Stimulated activated CD4-positive, alpha-beta T cell treated with anti-CD3 and anti-CD28 coated beads, Interleukin-4, amount 100 ng/mL, for 1 hour (primary cell): ENCODE data around the gene CALU.

Experiments used
- DNase-seq: peaks from one replicate; pipeline ENCODE4 v3.0.0-alpha.2; 2020

The CALU gene

GRCh38 chr7:128812514-128813168 is 73.5 kb downstream of the CALU start:
- no peak for DNase-seq

DNA sequence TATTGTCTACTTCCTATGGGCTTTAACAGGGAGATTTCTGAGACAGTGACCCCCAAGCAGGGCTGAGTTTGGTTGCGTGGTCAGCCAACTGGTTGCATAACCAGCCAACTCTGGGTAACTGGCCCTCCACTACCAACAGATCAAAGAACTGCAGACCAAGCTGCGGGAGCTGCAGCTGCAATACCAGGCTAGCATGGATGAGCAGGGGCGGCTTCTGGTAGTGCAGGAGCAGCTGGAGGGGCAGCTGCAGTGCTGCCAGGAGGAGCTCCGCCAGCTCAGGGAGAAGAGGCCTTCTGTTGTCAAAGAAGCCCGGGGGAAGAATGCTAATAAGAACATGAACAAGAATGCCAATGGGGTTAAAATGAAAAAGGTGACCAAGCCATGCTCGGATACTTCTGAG is 75.3 kb downstream of the CALU start:
- no peak for DNase-seq

- DNase-seq = no peak
These were observed 76.3 kb downstream of the CALU start for GRCh38 chr7:128815289-128815942.

GRCh38 chr7:128818694-128819093 is 79.5 kb downstream of the CALU start:
- DNase-seq = no peak
